PC-9 (cell line): ENCODE measurements around the gene BCL2L13.

Source experiments
- CTCF ChIP-seq: fragments of 200-600 bp; sonication (generic); conservative IDR thresholded peaks from 2 replicates; pipeline ENCODE4 v1.6.1; 2017; ENCODE audit warnings: mixed run types, antibody characterized with exemption, mild to moderate bottlenecking, moderate library complexity
- EZH2 ChIP-seq: fragments of 200-600 bp; sonication (generic); IDR thresholded peaks from 2 replicates; pipeline ENCODE4 v1.8.0; 2017; ENCODE audit warnings: antibody characterized with exemption, low read depth

- no peak for TF ChIP-seq CTCF
- TF ChIP-seq EZH2, result no peak
Measured at GRCh38 chr22:17684245-17684644, 45.7 kb downstream of the BCL2L13 start.
